BE2C (cell line): ENCODE results near the gene UCN.

Source experiments
- DNase-seq: peaks from one replicate; pipeline ENCODE4 v3.0.0-alpha.2; 2020
- H3K27me3 ChIP-seq: fragments of 250-450 bp; sonication (Bioruptor Pico); 2 replicates; pipeline ENCODE4 v1.5.1; 2020; ENCODE audit warnings: mild to moderate bottlenecking
- H3K36me3 ChIP-seq: fragments of 250-450 bp; sonication (Bioruptor Pico); 2 replicates; pipeline ENCODE4 v1.5.1; 2020; ENCODE audit warnings: mild to moderate bottlenecking
- H3K4me1 ChIP-seq: fragments of 250-450 bp; sonication (Bioruptor Pico); 2 replicates; pipeline ENCODE4 v1.5.1; 2020
- H3K4me3 ChIP-seq: 2 replicates; pipeline ENCODE4 v1.5.1; 2011; ENCODE audit warnings: low read depth, low read length
- H3K9me3 ChIP-seq: fragments of 250-450 bp; sonication (Bioruptor Pico); 2 replicates; pipeline ENCODE4 v1.5.1; 2020
- CTCF ChIP-seq: IDR thresholded peaks from 2 replicates; pipeline ENCODE4 v1.5.1; 2012; ENCODE audit warnings: mild to moderate bottlenecking, low read depth, low read length

Gene UCN

GRCh38 chr2:27307287-27307544 lies 1.0 kb downstream of the UCN start:
- H3K27me3 ChIP-seq, result peaks cover 27% of the 10 kb centered on the region

GRCh38 chr2:27306573-27307286 lies 1.5 kb downstream of the UCN start:
- Histone ChIP-seq H3K36me3 (no peaks in the 10 kb centered on the region), H3K4me3 (peak overlapping the region; percentile 54), H3K4me1 (peaks cover 10% of the 10 kb centered on the region), H3K27me3 (peaks cover 27% of the 10 kb centered on the region), H3K9me3 (no peaks in the 10 kb centered on the region)
- TF ChIP-seq CTCF, result peak; percentile 5; the same call in 1 of the 2 replicates
- peak; percentile 40 for DNase-seq

More at GRCh38 chr2:27307287-27307544, 1.0 kb downstream of the UCN start:
- no peaks in the 10 kb centered on the region for H3K9me3 ChIP-seq
- H3K36me3 ChIP-seq, result no peaks in the 10 kb centered on the region
- peak overlapping the region; percentile 54 for H3K4me3 ChIP-seq
- peaks cover 10% of the 10 kb centered on the region for H3K4me1 ChIP-seq
- DNase-seq, result no peak
- TF ChIP-seq CTCF, result no peak

- DNase-seq, result no peak
- peaks cover 27% of the 10 kb centered on the region for H3K27me3 ChIP-seq
- no peak for TF ChIP-seq CTCF
- H3K9me3 ChIP-seq, result no peaks in the 10 kb centered on the region
- no peaks in the 10 kb centered on the region for H3K36me3 ChIP-seq
- no peak overlapping the region for H3K4me3 ChIP-seq
- H3K4me1 ChIP-seq, result peaks cover 10% of the 10 kb centered on the region
Observed at GRCh38 chr2:27306136-27306535, 2.1 kb downstream of the UCN start.

- no peaks in the 10 kb centered on the region for H3K36me3 ChIP-seq
- H3K4me3 ChIP-seq, result no peak overlapping the region
- no peaks in the 10 kb centered on the region for H3K9me3 ChIP-seq
- H3K4me1 ChIP-seq, result peaks cover 10% of the 10 kb centered on the region
- no peak for TF ChIP-seq CTCF
- H3K27me3 ChIP-seq, result peaks cover 27% of the 10 kb centered on the region
- no peak for DNase-seq
Observed at GRCh38 chr2:27305516-27305915, 2.7 kb downstream of the UCN start.

GRCh38 chr2:27304488-27305240 lies 3.6 kb downstream of the UCN start:
- Histone ChIP-seq H3K9me3 (no peaks in the 10 kb centered on the region), H3K4me3 (no peak overlapping the region), H3K27me3 (peaks cover 27% of the 10 kb centered on the region), H3K36me3 (no peaks in the 10 kb centered on the region), H3K4me1 (peaks cover 10% of the 10 kb centered on the region)
- TF ChIP-seq CTCF, result no peak
- DNase-seq, result no peak
